ENCODE data around the gene CPSF3. TPM values are rescaled to one million over a fixed set of nuclear protein-coding genes. Genes with fewer than 3 reads are reported as not detected.

The CPSF3 gene
- 10 to 100 TPM; 11.9 to 17.6 TPM for polyA plus RNA-seq

- no peaks in the 10 kb centered on the region for H3K36me3 ChIP-seq (ENCODE audit: control insufficient read depth in 2 of 2, insufficient read depth in 2 of 2, low read length in 1 of 2)
- H3K4me1 ChIP-seq (ENCODE audit: control insufficient read depth in 2 of 2, insufficient read depth in 2 of 2, low read length in 1 of 2) = peaks cover 3 to 9% of the 10 kb centered on the region in 2 donors
- H3K4me3 ChIP-seq (ENCODE audit: low read depth in 1 of 2, low read length in 2 of 2) = peak within 1 kb of the TSS; percentile 87 to 99
- peak within 1 kb of the TSS; percentile 95 to 96 for H3K27ac ChIP-seq (ENCODE audit: low read depth in 2 of 2, low read length in 1 of 2)
- WGBS, 2 donors = 0 to 1% methylated on average over 77 to 91 of the region's 91 CpGs
- no peaks in the 10 kb centered on the region for H3K27me3 ChIP-seq (ENCODE audit: control insufficient read depth in 1 of 2, insufficient read depth in 2 of 2, low read length in 2 of 2)
- no peaks in the 10 kb centered on the region for H3K9me3 ChIP-seq (ENCODE audit: control insufficient read depth in 2 of 2, insufficient read depth in 1 of 2, low read depth in 1 of 2, low read length in 1 of 2)
These were observed at the start of gene CPSF3, which contains the start of gene ITGB1BP1 for GRCh38 chr2:9423100-9423921. CPSF3 (plus strand) TSS chr2:9423654; CDS start chr2:9423774, 120 bp downstream. ITGB1BP1 (minus strand) TSS chr2:9423528; CDS start chr2:9418697, 4,831 bp downstream.

- no peaks in the 10 kb centered on the region for H3K4me1 ChIP-seq (ENCODE audit: control insufficient read depth in 2 of 2, insufficient read depth in 2 of 2, low read length in 1 of 2)
- no peaks in the 10 kb centered on the region for H3K9me3 ChIP-seq (ENCODE audit: control insufficient read depth in 2 of 2, insufficient read depth in 1 of 2, low read depth in 1 of 2, low read length in 1 of 2)
- H3K27me3 ChIP-seq (ENCODE audit: control insufficient read depth in 1 of 2, insufficient read depth in 2 of 2, low read length in 2 of 2) = no peaks in the 10 kb centered on the region
- H3K4me3 ChIP-seq (ENCODE audit: low read depth in 1 of 2, low read length in 2 of 2) = no peak overlapping the region
- H3K27ac ChIP-seq (ENCODE audit: low read depth in 2 of 2, low read length in 1 of 2) = no peak overlapping the region
- peaks cover 0 to 6% of the 10 kb centered on the region in 2 donors for H3K36me3 ChIP-seq (ENCODE audit: control insufficient read depth in 2 of 2, insufficient read depth in 2 of 2, low read length in 1 of 2)
- 94 to 95% methylated on average over 18 of the region's 18 CpGs for WGBS, 2 donors
These were observed 49.3 kb upstream of the CPSF3 start for GRCh38 chr2:9374071-9374730.

- Histone ChIP-seq H3K36me3 (ENCODE audit: control insufficient read depth in 2 of 2, insufficient read depth in 2 of 2, low read length in 1 of 2) (peaks cover 0 to 3% of the 10 kb centered on the region in 2 donors), H3K27ac (ENCODE audit: low read depth in 2 of 2, low read length in 1 of 2) (no peak overlapping the region), H3K27me3 (ENCODE audit: control insufficient read depth in 1 of 2, insufficient read depth in 2 of 2, low read length in 2 of 2) (no peaks in the 10 kb centered on the region), H3K9me3 (ENCODE audit: control insufficient read depth in 2 of 2, insufficient read depth in 1 of 2, low read depth in 1 of 2, low read length in 1 of 2) (no peaks in the 10 kb centered on the region), H3K4me3 (ENCODE audit: low read depth in 1 of 2, low read length in 2 of 2) (no peak overlapping the region), H3K4me1 (ENCODE audit: control insufficient read depth in 2 of 2, insufficient read depth in 2 of 2, low read length in 1 of 2) (peaks cover 3 to 4% of the 10 kb centered on the region in 2 donors)
- 77 to 84% methylated on average over 4 of the region's 4 CpGs for WGBS, 2 donors
These were observed 47.5 kb upstream of the CPSF3 start for GRCh38 chr2:9375857-9376428.

- 74% methylated on average over 9 of the region's 9 CpGs for WGBS, 2 donors
- no peaks in the 10 kb centered on the region for H3K27me3 ChIP-seq (ENCODE audit: control insufficient read depth in 1 of 2, insufficient read depth in 2 of 2, low read length in 2 of 2)
- peaks cover 6 to 8% of the 10 kb centered on the region in 2 donors for H3K4me1 ChIP-seq (ENCODE audit: control insufficient read depth in 2 of 2, insufficient read depth in 2 of 2, low read length in 1 of 2)
- H3K27ac ChIP-seq (ENCODE audit: low read depth in 2 of 2, low read length in 1 of 2) = no peak overlapping the region
- no peaks in the 10 kb centered on the region for H3K9me3 ChIP-seq (ENCODE audit: control insufficient read depth in 2 of 2, insufficient read depth in 1 of 2, low read depth in 1 of 2, low read length in 1 of 2)
- H3K4me3 ChIP-seq (ENCODE audit: low read depth in 1 of 2, low read length in 2 of 2) = no peak overlapping the region
- H3K36me3 ChIP-seq (ENCODE audit: control insufficient read depth in 2 of 2, insufficient read depth in 2 of 2, low read length in 1 of 2) = peaks cover 0 to 3% of the 10 kb centered on the region in 2 donors
These were observed 45.9 kb upstream of the CPSF3 start for GRCh38 chr2:9377461-9378097.

DNA sequence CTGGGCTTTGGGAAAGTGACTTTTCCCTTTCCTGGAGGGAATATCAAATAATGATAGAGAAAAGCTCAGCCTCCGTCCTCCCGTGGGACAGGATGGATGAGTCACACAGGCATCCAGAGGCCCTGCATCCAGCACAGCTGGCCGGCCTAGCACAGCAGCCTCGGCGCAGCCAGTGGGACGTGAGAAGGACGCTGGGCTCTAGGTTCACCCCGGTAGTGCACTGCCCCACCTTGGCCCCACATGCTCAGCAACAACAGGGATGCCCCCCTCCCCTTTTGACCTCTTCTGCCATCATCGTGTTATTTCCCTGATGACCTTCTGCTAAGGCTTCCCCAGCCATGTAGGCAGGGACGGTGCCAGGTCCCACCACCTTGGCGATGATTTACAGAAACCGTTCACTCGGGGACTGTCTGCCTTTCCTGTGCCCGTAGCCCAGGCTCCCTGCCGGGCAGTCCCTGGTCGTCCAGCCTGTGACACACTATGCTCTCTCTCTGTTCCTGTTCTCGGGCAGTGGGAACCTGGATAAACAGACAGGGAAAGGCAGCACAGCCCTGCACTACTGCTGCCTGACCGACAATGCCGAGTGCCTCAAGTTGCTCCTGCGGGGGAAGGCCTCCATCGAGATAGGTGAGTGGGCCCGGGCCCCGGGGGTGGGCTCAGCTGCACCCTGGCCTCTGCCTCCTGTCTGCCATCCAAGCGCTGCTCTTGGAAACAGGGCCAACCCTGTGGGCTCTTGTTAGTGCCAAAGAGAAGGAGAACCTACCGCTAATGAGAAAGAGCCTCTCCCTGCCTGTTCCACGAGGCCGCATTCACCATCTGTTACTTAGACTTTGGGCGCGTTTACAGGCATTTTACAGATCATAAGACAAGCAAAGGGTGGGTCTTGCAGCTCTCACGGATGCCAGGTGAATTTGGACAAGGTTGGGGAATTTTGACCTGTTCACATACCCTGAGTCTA, 44.7 kb upstream of the CPSF3 start:
- H3K9me3 ChIP-seq (ENCODE audit: control insufficient read depth in 2 of 2, insufficient read depth in 1 of 2, low read depth in 1 of 2, low read length in 1 of 2) = no peaks in the 10 kb centered on the region
- peaks cover 0 to 3% of the 10 kb centered on the region in 2 donors for H3K36me3 ChIP-seq (ENCODE audit: control insufficient read depth in 2 of 2, insufficient read depth in 2 of 2, low read length in 1 of 2)
- H3K27me3 ChIP-seq (ENCODE audit: control insufficient read depth in 1 of 2, insufficient read depth in 2 of 2, low read length in 2 of 2) = no peaks in the 10 kb centered on the region
- H3K4me3 ChIP-seq (ENCODE audit: low read depth in 1 of 2, low read length in 2 of 2) = no peak overlapping the region
- peak overlapping the region in 1 of 2 donors; percentile 45 for H3K27ac ChIP-seq (ENCODE audit: low read depth in 2 of 2, low read length in 1 of 2)
- WGBS, 2 donors = 81 to 87% methylated on average over 30 of the region's 30 CpGs
- H3K4me1 ChIP-seq (ENCODE audit: control insufficient read depth in 2 of 2, insufficient read depth in 2 of 2, low read length in 1 of 2) = peaks cover 6 to 8% of the 10 kb centered on the region in 2 donors

- Histone ChIP-seq H3K27me3 (ENCODE audit: control insufficient read depth in 1 of 2, insufficient read depth in 2 of 2, low read length in 2 of 2) (no peaks in the 10 kb centered on the region), H3K27ac (ENCODE audit: low read depth in 2 of 2, low read length in 1 of 2) (no peak overlapping the region), H3K4me3 (ENCODE audit: low read depth in 1 of 2, low read length in 2 of 2) (no peak overlapping the region), H3K9me3 (ENCODE audit: control insufficient read depth in 2 of 2, insufficient read depth in 1 of 2, low read depth in 1 of 2, low read length in 1 of 2) (no peaks in the 10 kb centered on the region), H3K4me1 (ENCODE audit: control insufficient read depth in 2 of 2, insufficient read depth in 2 of 2, low read length in 1 of 2) (peaks cover 6 to 8% of the 10 kb centered on the region in 2 donors), H3K36me3 (ENCODE audit: control insufficient read depth in 2 of 2, insufficient read depth in 2 of 2, low read length in 1 of 2) (peaks cover 0 to 3% of the 10 kb centered on the region in 2 donors)
- 89 to 91% methylated on average over 5 of the region's 5 CpGs for WGBS, 2 donors
These were observed 44.1 kb upstream of the CPSF3 start for GRCh38 chr2:9379391-9379755.

DNA sequence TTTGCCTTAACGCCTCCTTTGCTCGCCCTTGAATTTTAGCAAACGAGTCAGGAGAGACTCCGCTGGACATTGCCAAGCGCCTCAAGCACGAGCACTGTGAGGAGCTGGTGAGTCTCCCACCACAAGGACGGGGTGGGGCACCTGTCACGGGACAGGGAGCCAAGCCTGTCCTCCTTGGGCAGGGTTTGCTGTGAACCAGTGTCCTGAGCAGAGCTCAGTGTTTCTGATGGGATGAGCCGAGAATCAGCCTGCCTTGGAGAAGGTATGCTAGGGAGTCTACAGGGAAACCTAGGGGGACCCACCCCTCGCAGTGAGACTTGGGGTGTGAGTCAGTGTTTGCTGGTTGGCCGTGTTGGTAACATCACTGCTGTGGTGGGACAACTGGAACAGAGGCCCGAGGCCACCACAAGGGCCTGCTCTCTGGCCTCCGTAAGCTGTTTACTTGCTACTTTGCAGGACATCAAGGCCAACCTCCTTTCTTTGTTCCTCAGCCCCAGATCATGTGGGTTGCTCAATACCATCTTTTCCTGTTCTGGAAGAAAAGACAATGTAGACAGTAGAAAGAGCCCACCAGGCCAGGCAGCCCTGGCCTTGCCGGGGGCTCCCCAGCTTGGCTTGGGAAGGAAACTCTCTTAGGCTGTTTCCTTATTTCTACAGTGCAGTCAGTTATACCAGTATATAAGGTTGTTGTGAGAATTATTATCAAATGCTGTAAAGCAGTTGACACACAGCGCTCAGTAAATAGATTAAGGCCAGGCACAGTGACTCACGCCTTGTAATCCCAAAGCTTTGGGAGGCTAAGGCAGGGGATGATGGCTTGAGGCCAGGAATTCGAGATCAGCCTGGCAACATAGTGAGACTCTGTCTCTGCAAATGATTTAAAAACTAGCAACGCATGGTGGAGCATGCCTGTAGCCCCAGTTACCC, 42.5 kb upstream of the CPSF3 start:
- no peaks in the 10 kb centered on the region for H3K27me3 ChIP-seq (ENCODE audit: control insufficient read depth in 1 of 2, insufficient read depth in 2 of 2, low read length in 2 of 2)
- H3K4me1 ChIP-seq (ENCODE audit: control insufficient read depth in 2 of 2, insufficient read depth in 2 of 2, low read length in 1 of 2) = peaks cover 6 to 8% of the 10 kb centered on the region in 2 donors
- no peak overlapping the region for H3K4me3 ChIP-seq (ENCODE audit: low read depth in 1 of 2, low read length in 2 of 2)
- no peaks in the 10 kb centered on the region for H3K9me3 ChIP-seq (ENCODE audit: control insufficient read depth in 2 of 2, insufficient read depth in 1 of 2, low read depth in 1 of 2, low read length in 1 of 2)
- 60 to 67% methylated on average over 18 of the region's 18 CpGs for WGBS, 2 donors
- peak overlapping the region; percentile 75 to 89 for H3K27ac ChIP-seq (ENCODE audit: low read depth in 2 of 2, low read length in 1 of 2)
- H3K36me3 ChIP-seq (ENCODE audit: control insufficient read depth in 2 of 2, insufficient read depth in 2 of 2, low read length in 1 of 2) = peaks cover 0 to 5% of the 10 kb centered on the region in 2 donors

DNA sequence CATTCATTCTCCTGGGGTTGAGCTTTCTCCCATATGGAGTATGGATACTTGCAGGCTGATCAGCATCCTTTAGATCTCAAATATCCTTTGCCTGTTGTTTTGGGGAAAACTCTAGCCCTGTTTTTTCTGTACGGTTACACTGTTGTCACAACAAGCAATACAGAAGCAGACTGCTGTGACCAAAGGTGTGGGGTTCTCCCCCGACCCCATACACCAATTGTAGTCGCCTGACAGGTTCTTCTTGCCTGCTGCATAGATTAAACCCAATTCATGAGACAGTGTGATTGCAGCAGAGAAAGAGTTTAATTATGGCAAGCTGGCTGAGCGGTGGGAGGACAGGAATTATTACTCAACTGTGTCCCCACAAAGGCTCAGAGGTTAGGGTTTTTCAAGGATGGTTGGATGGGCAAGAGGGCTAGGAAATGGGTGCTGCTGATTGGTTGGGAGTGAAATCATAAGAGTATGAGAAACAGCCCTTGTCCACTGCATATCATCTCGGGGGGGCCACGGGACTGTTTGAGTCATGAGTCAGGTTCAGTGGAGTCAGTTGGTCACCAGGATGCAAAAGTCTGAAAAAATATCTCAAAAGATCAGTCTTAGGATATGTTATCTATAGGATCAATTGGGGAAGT, 40.7 kb upstream of the CPSF3 start:
- Histone ChIP-seq H3K4me3 (ENCODE audit: low read depth in 1 of 2, low read length in 2 of 2) (no peak overlapping the region), H3K36me3 (ENCODE audit: control insufficient read depth in 2 of 2, insufficient read depth in 2 of 2, low read length in 1 of 2) (peaks cover 0 to 5% of the 10 kb centered on the region in 2 donors), H3K9me3 (ENCODE audit: control insufficient read depth in 2 of 2, insufficient read depth in 1 of 2, low read depth in 1 of 2, low read length in 1 of 2) (no peaks in the 10 kb centered on the region), H3K27me3 (ENCODE audit: control insufficient read depth in 1 of 2, insufficient read depth in 2 of 2, low read length in 2 of 2) (no peaks in the 10 kb centered on the region), H3K4me1 (ENCODE audit: control insufficient read depth in 2 of 2, insufficient read depth in 2 of 2, low read length in 1 of 2) (peaks cover 6 to 8% of the 10 kb centered on the region in 2 donors), H3K27ac (ENCODE audit: low read depth in 2 of 2, low read length in 1 of 2) (no peak overlapping the region)
- WGBS, 2 donors = 89 to 92% methylated on average over 6 of the region's 6 CpGs

Data from esophagus (tissue), 2 donors.